Ovary (tissue), 3 donors: ENCODE measurements around the gene ATF7IP2.

Source experiments
- POLR2A ChIP-seq: fragments of 450-650 bp; IDR thresholded peaks from one replicate; pipeline ENCODE4 v1.6.1; 2017; ENCODE audit warnings: antibody characterized with exemption, mild to moderate bottlenecking, moderate library complexity
- TF ChIP-seq, protein P1 (sequence below), 3 donors: fragments of 450-650 bp in 2 of 3; fragments of 200-600 bp in 1 of 3; IDR thresholded peaks; one replicate each; pipeline versions ENCODE4 v1.5.1 to v1.8.0; 2016 to 2022; ENCODE audit warnings: antibody characterized with exemption in 3 of 3, mild to moderate bottlenecking in 1 of 3
- donor health status: DM: no; HTN: no; CAD: no.

DNA sequence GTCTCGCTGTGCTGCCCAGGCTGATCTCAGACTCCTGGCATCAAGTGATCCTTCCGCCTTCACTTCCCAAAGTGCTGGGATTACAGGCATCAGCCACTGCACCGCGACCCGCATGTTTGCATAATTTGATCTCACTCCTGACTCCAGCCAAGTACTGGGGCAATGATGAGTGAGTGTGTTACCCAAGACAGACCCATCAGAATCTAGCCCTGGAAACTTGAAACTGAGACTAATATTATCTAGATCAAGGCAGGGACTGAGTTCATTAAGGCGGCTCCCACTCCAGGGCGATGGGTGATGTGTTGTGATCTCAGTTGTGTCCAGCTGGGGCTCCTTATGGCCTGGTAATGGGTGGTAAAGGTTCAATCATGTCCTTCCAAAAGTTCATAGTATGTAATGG, 141.1 kb downstream of the ATF7IP2 start:
- TF ChIP-seq, protein P1, sequence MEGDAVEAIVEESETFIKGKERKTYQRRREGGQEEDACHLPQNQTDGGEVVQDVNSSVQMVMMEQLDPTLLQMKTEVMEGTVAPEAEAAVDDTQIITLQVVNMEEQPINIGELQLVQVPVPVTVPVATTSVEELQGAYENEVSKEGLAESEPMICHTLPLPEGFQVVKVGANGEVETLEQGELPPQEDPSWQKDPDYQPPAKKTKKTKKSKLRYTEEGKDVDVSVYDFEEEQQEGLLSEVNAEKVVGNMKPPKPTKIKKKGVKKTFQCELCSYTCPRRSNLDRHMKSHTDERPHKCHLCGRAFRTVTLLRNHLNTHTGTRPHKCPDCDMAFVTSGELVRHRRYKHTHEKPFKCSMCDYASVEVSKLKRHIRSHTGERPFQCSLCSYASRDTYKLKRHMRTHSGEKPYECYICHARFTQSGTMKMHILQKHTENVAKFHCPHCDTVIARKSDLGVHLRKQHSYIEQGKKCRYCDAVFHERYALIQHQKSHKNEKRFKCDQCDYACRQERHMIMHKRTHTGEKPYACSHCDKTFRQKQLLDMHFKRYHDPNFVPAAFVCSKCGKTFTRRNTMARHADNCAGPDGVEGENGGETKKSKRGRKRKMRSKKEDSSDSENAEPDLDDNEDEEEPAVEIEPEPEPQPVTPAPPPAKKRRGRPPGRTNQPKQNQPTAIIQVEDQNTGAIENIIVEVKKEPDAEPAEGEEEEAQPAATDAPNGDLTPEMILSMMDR (IDR thresholded peaks at IDR 0.05) = no peak
- TF ChIP-seq POLR2A = no peak
